Astrocyte of the spinal cord (primary cell): ENCODE results near the gene ICOS.

Source experiments
- DNase-seq: peaks from one replicate; pipeline ENCODE4 v3.0.0; 2011; ENCODE audit warnings: low read depth, low spot score
- H3K4me3 ChIP-seq: 2 replicates; pipeline ENCODE4 v1.5.1; 2011; ENCODE audit warnings: low read depth, mild to moderate bottlenecking, low read length, moderate library complexity
- CTCF ChIP-seq: IDR thresholded peaks from 2 replicates; pipeline ENCODE4 v1.5.1; 2012; ENCODE audit warnings: low read depth, mild to moderate bottlenecking, low read length, inconsistent platforms
- in situ Hi-C: cut with HindIII; loops from 2 replicates; pipeline ENCODE4 v1.10.0; 2017; ENCODE audit warnings: low sequenced_read_pairs

ICOS gene

GRCh38 chr2:204008352-204008751 is 71.8 kb downstream of the ICOS start:
- in situ Hi-C loops: no loop called here
- DNase-seq: no peak
- TF ChIP-seq CTCF: no peak
- H3K4me3 ChIP-seq: no peak overlapping the region

GRCh38 chr2:204010628-204011560 is 74.3 kb downstream of the ICOS start:
- H3K4me3 ChIP-seq: no peak overlapping the region
- no peak for DNase-seq
- in situ Hi-C loops: no loop called here
- no peak for TF ChIP-seq CTCF
